Esophagus squamous epithelium (tissue), 5 donors: ENCODE measurements around the gene ABCB9. TPM values are rescaled to one million over a fixed set of nuclear protein-coding genes. Genes with fewer than 3 reads are reported as not detected.

Experiments used
- DNase-seq: peaks from one replicate; lab custom pipeline; 2025; lab: John Stamatoyannopoulos, UW
- H3K27ac ChIP-seq, 4 donors: fragments of 200-600 bp; sonication (generic); one replicate each; pipeline ENCODE4 v1.5.1; 2016 to 2019; ENCODE audit warnings: mild to moderate bottlenecking in 1 of 4
- H3K27me3 ChIP-seq, 4 donors: fragments of 200-600 bp; sonication (generic); 1 replicate in 3 of 4; 2 replicates in 1 of 4; pipeline versions ENCODE4 v1.5.1 to v1.6.0; 2017 to 2021; ENCODE audit warnings: antibody characterized with exemption in 1 of 4
- H3K36me3 ChIP-seq, 3 donors: fragments of 200-600 bp; sonication (generic); one replicate each; pipeline ENCODE4 v1.5.1; 2016 to 2019
- H3K4me1 ChIP-seq, 3 donors: fragments of 200-600 bp; sonication (generic); one replicate each; pipeline ENCODE4 v1.5.1; 2017 to 2019
- H3K4me3 ChIP-seq, 4 donors: fragments of 200-600 bp; sonication (generic); 1 replicate in 3 of 4; 2 replicates in 1 of 4; pipeline ENCODE4 v1.5.1; 2016 to 2019; ENCODE audit warnings: mild to moderate bottlenecking in 2 of 4, moderate library complexity in 1 of 4
- H3K9me3 ChIP-seq, 3 donors: fragments of 200-600 bp; sonication (generic); one replicate each; pipeline ENCODE4 v1.5.1; 2016 to 2019
- CTCF ChIP-seq, 6 experiments: fragments of 450-650 bp in 4 of 6; fragments of 200-600 bp in 2 of 6; sonication (generic) in 2 of 6; IDR thresholded peaks; one replicate each; pipeline ENCODE4 v1.5.1; 2016 to 2019; ENCODE audit warnings: antibody characterized with exemption in 6 of 6, mild to moderate bottlenecking in 4 of 6, moderate library complexity in 4 of 6
- POLR2A ChIP-seq, 4 donors: fragments of 450-650 bp; IDR thresholded peaks; one replicate each; pipeline ENCODE4 v1.6.1; 2017; ENCODE audit warnings: antibody characterized with exemption in 4 of 4, mild to moderate bottlenecking in 4 of 4, moderate library complexity in 3 of 4
- WGBS, 2 donors: methylation state at CpG; one replicate each; pipeline ENCODE4 v1.1.5; 2018; 5-methylcytosine and 5-hydroxymethylcytosine counted together
- intact Hi-C: fragments of 100-400 bp; cut with DNase I; formaldehyde crosslinking; loops from one replicate; pipeline ENCODE4 v1.15.0; 2022
- total RNA-seq, 4 donors: library from RNA; depleted of rRNA; stranded (reverse); fragments of >200 nt; gene quantifications; one replicate each; pipeline ENCODE4 v1.1.0, GENCODE V29; 2016
- donor health status: DM: yes; HTN: yes; CAD: no.

The ABCB9 gene
- total RNA-seq, 4 donors from 2014 or later: 2.9 to 5.5 (median 3.3) TPM

DNA sequence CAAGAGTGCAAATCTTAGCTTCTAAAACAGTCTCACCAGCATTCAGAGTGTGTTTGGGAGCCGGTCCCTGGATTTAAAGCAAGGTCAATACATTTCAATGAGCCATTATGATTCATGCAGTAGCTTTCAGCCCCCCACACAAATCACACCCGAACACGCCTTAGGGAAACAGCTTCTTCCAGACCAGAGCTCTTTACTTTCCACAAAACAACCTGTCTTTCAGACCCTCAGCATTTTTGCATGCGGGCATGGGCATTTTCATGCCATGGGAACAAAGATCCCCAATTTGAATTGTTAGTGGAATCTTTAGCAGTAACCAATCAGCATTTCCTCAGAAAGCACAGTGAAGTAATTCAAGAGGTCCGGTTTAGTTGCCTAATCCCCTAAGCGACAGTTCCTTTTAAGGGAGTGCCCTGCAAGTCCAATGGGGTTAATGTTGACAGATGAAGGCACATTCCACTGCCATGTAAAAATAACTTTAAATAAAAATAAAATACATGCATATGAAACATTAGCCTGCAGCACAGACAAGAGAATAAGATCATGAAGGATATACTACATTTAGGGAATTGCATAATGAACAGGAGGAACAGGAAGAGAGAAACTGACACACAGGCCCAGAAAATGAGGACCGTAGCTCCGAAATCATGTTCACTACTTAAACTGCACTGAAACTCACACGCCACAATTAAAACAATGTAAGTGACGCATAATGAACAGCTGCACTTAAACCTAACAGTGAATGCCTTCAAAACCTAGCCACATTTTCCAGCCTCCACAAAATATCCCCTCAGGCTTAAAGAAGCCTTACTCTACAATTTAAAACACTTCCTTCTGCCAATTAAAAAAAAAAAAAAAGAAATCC is 74.4 kb downstream of the ABCB9 start:
- DNase-seq: no peak
- TF ChIP-seq CTCF (IDR thresholded peaks at IDR 0.05): no peak
- no peak for TF ChIP-seq POLR2A (IDR thresholded peaks at IDR 0.05)
- intact Hi-C loops: no loop called here
- H3K27me3 ChIP-seq: no peaks in the 10 kb centered on the region
- H3K4me1 ChIP-seq: peaks cover 70 to 93% (median 77%) of the 10 kb centered on the region in 3 donors
- peak overlapping the region; percentile 81 to 99 (median 96) for H3K27ac ChIP-seq
- H3K9me3 ChIP-seq: no peaks in the 10 kb centered on the region
- no peaks in the 10 kb centered on the region for H3K36me3 ChIP-seq
- H3K4me3 ChIP-seq: peak overlapping the region; percentile 12 to 77 (median 38)
- 15 to 20% methylated on average over 10 of the region's 10 CpGs for WGBS, 2 donors

DNA sequence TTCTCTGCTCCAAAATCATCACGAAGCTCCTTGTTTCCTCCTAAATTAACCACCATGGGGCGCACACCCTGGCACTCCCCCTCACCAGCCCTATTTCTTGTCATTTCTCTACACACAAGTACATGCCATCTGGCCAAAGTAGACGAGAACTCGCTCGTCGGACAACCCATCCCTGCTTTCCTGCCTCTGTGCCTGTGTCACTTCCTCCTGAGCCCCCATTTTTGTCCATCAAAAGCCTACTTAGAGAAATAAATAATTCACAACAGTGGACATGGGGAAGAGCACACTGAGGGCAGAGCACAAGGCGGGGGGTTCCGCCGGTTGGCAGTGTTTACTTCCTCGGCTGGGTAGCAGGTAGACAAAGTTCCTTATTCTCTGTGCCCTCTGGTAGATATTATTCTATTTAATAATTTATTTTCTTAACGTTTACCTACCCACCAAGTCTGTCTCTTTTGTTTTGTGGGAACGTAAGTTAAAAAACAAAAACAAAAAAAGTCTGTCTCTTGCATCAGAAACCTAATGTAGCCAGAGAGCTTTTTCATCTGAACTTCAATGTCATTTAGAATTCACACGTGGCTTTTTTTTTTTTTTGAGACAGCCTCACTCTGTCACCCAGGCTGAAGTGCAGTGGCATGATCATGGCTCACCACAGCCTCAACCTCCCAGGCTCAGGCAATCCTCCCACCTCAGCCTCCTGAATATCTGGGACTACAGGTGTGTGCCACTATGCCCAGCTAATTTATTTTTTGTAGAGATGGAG is 76.3 kb downstream of the ABCB9 start:
- Histone ChIP-seq H3K27ac (peak overlapping the region; percentile 95 to 99 (median 96)), H3K4me1 (peaks cover 75 to 98% (median 91%) of the 10 kb centered on the region in 3 donors), H3K36me3 (no peaks in the 10 kb centered on the region), H3K27me3 (no peaks in the 10 kb centered on the region), H3K4me3 (peak overlapping the region in 2 of 4 donors; percentile 33 to 77), H3K9me3 (no peaks in the 10 kb centered on the region)
- TF ChIP-seq POLR2A (IDR thresholded peaks at IDR 0.05): no peak
- TF ChIP-seq CTCF (IDR thresholded peaks at IDR 0.05): no peak
- intact Hi-C loops: no loop called here
- 70% methylated on average over 13 of the region's 13 CpGs for WGBS, 2 donors
- no peak for DNase-seq

GRCh38 chr12:122888232-122888752 is 78.0 kb downstream of the ABCB9 start:
- Histone ChIP-seq H3K9me3 (no peaks in the 10 kb centered on the region), H3K27me3 (no peaks in the 10 kb centered on the region), H3K27ac (peak overlapping the region; percentile 95 to 99 (median 96)), H3K4me1 (peaks cover 64 to 98% (median 86%) of the 10 kb centered on the region in 3 donors), H3K4me3 (peak overlapping the region; percentile 8 to 77 (median 44)), H3K36me3 (no peaks in the 10 kb centered on the region)
- WGBS, 2 donors: 6 to 9% methylated on average over 12 of the region's 12 CpGs
- DNase-seq: no peak
- intact Hi-C loops: no loop called here
- peak in 1 of 6 experiments; percentile 1 for TF ChIP-seq CTCF (IDR thresholded peaks at IDR 0.05)
- TF ChIP-seq POLR2A (IDR thresholded peaks at IDR 0.05): peak in 2 of 4 donors; percentile 27 to 49

- peak overlapping the region in 3 of 4 donors; percentile 33 to 77 (median 56) for H3K4me3 ChIP-seq
- H3K27me3 ChIP-seq: no peaks in the 10 kb centered on the region
- TF ChIP-seq POLR2A (IDR thresholded peaks at IDR 0.05): no peak
- TF ChIP-seq CTCF (IDR thresholded peaks at IDR 0.05): no peak
- no peaks in the 10 kb centered on the region for H3K36me3 ChIP-seq
- no peak for DNase-seq
- peaks cover 60 to 95% (median 81%) of the 10 kb centered on the region in 3 donors for H3K4me1 ChIP-seq
- H3K9me3 ChIP-seq: no peaks in the 10 kb centered on the region
- intact Hi-C loops: no loop called here
- H3K27ac ChIP-seq: peak overlapping the region; percentile 95 to 99 (median 96)
- 21 to 36% methylated on average over 5 of the region's 5 CpGs for WGBS, 2 donors
Observed at GRCh38 chr12:122887819-122888212, 78.4 kb downstream of the ABCB9 start.
